ENCODE data around the gene PAK5.

- TF ChIP-seq FOXJ3 (CRISPR knock-in tag; IDR thresholded peaks at IDR 0.05) (no peak), SMC3 (IDR thresholded peaks at IDR 0.05; ENCODE audit: low read depth, low read length) (no peak), EZH2phosphoT487 (IDR thresholded peaks at IDR 0.05; ENCODE audit: borderline replicate concordance, low read depth) (no peak), JUND (IDR thresholded peaks at IDR 0.05) (no peak), EP300 (IDR thresholded peaks at IDR 0.05; ENCODE audit: borderline replicate concordance in 1 of 2, low read depth in 1 of 2, low read length in 1 of 2) (no peak), REST (IDR thresholded peaks at IDR 0.05; ENCODE audit: low read depth, low read length) (no peak), FOXM1 (IDR thresholded peaks at IDR 0.05; ENCODE audit: low read depth) (no peak), TAF1 (IDR thresholded peaks at IDR 0.05; ENCODE audit: borderline replicate concordance, low read depth, low read length) (no peak), TEAD4 (IDR thresholded peaks at IDR 0.05; ENCODE audit: borderline replicate concordance, insufficient read depth) (no peak), NRF1 (IDR thresholded peaks at IDR 0.05; ENCODE audit: low read depth, low read length) (peak; percentile 62)
- TF ChIP-seq, protein P1, sequence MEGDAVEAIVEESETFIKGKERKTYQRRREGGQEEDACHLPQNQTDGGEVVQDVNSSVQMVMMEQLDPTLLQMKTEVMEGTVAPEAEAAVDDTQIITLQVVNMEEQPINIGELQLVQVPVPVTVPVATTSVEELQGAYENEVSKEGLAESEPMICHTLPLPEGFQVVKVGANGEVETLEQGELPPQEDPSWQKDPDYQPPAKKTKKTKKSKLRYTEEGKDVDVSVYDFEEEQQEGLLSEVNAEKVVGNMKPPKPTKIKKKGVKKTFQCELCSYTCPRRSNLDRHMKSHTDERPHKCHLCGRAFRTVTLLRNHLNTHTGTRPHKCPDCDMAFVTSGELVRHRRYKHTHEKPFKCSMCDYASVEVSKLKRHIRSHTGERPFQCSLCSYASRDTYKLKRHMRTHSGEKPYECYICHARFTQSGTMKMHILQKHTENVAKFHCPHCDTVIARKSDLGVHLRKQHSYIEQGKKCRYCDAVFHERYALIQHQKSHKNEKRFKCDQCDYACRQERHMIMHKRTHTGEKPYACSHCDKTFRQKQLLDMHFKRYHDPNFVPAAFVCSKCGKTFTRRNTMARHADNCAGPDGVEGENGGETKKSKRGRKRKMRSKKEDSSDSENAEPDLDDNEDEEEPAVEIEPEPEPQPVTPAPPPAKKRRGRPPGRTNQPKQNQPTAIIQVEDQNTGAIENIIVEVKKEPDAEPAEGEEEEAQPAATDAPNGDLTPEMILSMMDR (IDR thresholded peaks at IDR 0.05): no peak
Observed at GRCh38 chr20:9838378-9839295, at the start of gene PAK5.

Data from SK-N-SH (cell line).